OCI-LY3 (cell line): ENCODE results near the gene SLC13A5.
A peak's percentile ranks its signal among the peaks of the same experiment; 100 is the strongest.
"Not testable (repeated sequence)": the region's sequence is repeated elsewhere in the genome, so short reads cannot be mapped to it uniquely, and the experiment has no call there.

ENCODE experiments used
- H2AFZ ChIP-seq: fragments of 200-600, 300-600 bp; shearing (Covaris generic); 2 replicates; pipeline ENCODE4 v1.6.0; 2014; ENCODE audit warnings: antibody characterized with exemption, low read depth, low read length
- H3K27ac ChIP-seq: fragments of 200-600, 300-600 bp; sonication (generic); 2 replicates; pipeline ENCODE4 v1.5.1; 2014; ENCODE audit warnings: mild to moderate bottlenecking, low read length, moderate library complexity, mixed read lengths
- H3K27me3 ChIP-seq: fragments of 200-600, 300-600 bp; sonication (generic); 2 replicates; pipeline ENCODE4 v1.6.1; 2014; ENCODE audit warnings: low read depth, low read length, mixed read lengths
- H3K36me3 ChIP-seq: fragments of 200-600, 300-600 bp; sonication (generic); replicated peaks from 2 replicates; pipeline ENCODE3; 2014; ENCODE audit warnings: low read depth, low read length, mixed read lengths
- H3K4me1 ChIP-seq: fragments of 300-600, 200-600 bp; sonication (generic); 2 replicates; pipeline ENCODE4 v1.6.1; 2014; ENCODE audit warnings: low read length, mixed read lengths
- H3K4me2 ChIP-seq: fragments of 200-600, 300-600 bp; sonication (generic); 2 replicates; pipeline ENCODE4 v1.6.1; 2014; ENCODE audit warnings: low read length, mixed read lengths
- H3K4me3 ChIP-seq: fragments of 300-600, 200-600 bp; sonication (generic); 2 replicates; pipeline ENCODE4 v1.5.1; 2014; ENCODE audit warnings: antibody characterized with exemption, mild to moderate bottlenecking, low read length, moderate library complexity
- H3K79me2 ChIP-seq: fragments of 300-600, 200-600 bp; shearing (Covaris generic); 2 replicates; pipeline ENCODE4 v1.6.1; 2014; ENCODE audit warnings: mild to moderate bottlenecking, low read length, mixed read lengths
- H3K9ac ChIP-seq: fragments of 300-600, 200-600 bp; shearing (Covaris generic); 2 replicates; pipeline ENCODE4 v1.6.0; 2014; ENCODE audit warnings: mild to moderate bottlenecking, low read length, moderate library complexity
- H3K9me3 ChIP-seq: fragments of 200-600, 300-600 bp; shearing (Covaris generic); 2 replicates; pipeline ENCODE4 v1.6.1; 2014; ENCODE audit warnings: low read length, mixed read lengths; ENCODE audit not compliant: insufficient read depth
- H4K20me1 ChIP-seq: fragments of 200-600, 300-600 bp; sonication (generic); 2 replicates; pipeline ENCODE4 v1.6.1; 2016; ENCODE audit warnings: low read length, mixed read lengths; ENCODE audit not compliant: insufficient read depth
- CTCF ChIP-seq: fragments of 200-600, 300-600 bp; sonication (generic); IDR thresholded peaks from 2 replicates; pipeline ENCODE4 v1.5.1; 2014; ENCODE audit warnings: antibody characterized with exemption, low read length, low read depth
- EZH2phosphoT487 ChIP-seq: fragments of 200-600 bp; shearing (Covaris generic); IDR thresholded peaks from 2 replicates; pipeline ENCODE4 v1.6.1; 2018; ENCODE audit warnings: antibody characterized with exemption, mixed run types, low read depth

The SLC13A5 gene

GRCh38 chr17:6752068-6752909, 39.1 kb upstream of the SLC13A5 start:
- Histone ChIP-seq H2AFZ (no peak overlapping the region), H3K27ac (no peak overlapping the region)

DNA sequence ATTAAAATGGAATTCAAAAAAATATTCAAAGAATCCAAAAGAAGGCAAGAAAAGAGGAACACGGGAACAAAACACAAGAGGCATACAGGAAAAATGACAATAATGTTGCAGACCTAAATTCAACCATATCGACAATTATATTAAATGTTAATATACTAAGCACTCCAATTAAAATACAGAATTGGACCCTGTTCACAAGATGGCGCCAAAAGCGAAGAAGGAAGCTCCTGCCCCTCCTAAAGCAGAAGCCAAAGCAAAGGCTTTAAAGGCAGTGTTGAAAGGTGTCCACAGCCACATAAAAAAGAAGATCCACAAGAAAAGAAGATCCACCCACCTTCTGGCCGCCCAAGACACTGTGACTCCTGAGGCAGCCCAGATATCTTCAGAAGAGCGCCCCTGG, 36.4 kb upstream of the SLC13A5 start:
- Histone ChIP-seq H3K36me3 (no peaks in the 10 kb centered on the region), H4K20me1 (no peaks in the 10 kb centered on the region), H3K4me3 (no peak overlapping the region), H3K9me3 (no peaks in the 10 kb centered on the region), H3K27me3 (no peaks in the 10 kb centered on the region), H3K27ac (no peak overlapping the region), H3K4me1 (no peaks in the 10 kb centered on the region), H3K4me2 (no peak overlapping the region), H2AFZ (no peak overlapping the region), H3K79me2 (no peaks in the 10 kb centered on the region), H3K9ac (no peak overlapping the region)
- TF ChIP-seq CTCF, result peak; percentile 20; the same call in 1 of the 2 replicates
- TF ChIP-seq EZH2phosphoT487, result no peak

More at GRCh38 chr17:6752068-6752909, 39.1 kb upstream of the SLC13A5 start:
- Histone ChIP-seq H3K27me3 (no peaks in the 10 kb centered on the region), H3K9ac (no peak overlapping the region), H3K4me2 (no peak overlapping the region), H4K20me1 (no peaks in the 10 kb centered on the region), H3K9me3 (no peaks in the 10 kb centered on the region), H3K79me2 (no peaks in the 10 kb centered on the region), H3K36me3 (no peaks in the 10 kb centered on the region), H3K4me3 (no peak overlapping the region), H3K4me1 (peaks cover 6% of the 10 kb centered on the region; the same call in 1 of the 2 replicates)
- TF ChIP-seq EZH2phosphoT487 (no peak), CTCF (no peak)

- H3K27me3 ChIP-seq, result no peaks in the 10 kb centered on the region
- H3K4me2 ChIP-seq, result no peak overlapping the region
- H3K4me1 ChIP-seq, result no peaks in the 10 kb centered on the region
- H2AFZ ChIP-seq, result no peak overlapping the region
- TF ChIP-seq CTCF (no peak), EZH2phosphoT487 (no peak)
- H3K9ac ChIP-seq, result no peak overlapping the region
- H3K27ac ChIP-seq, result no peak overlapping the region
- H3K36me3 ChIP-seq, result no peaks in the 10 kb centered on the region
- no peaks in the 10 kb centered on the region for H3K9me3 ChIP-seq
- H4K20me1 ChIP-seq, result no peaks in the 10 kb centered on the region
- no peaks in the 10 kb centered on the region for H3K79me2 ChIP-seq
- no peak overlapping the region for H3K4me3 ChIP-seq
Observed at GRCh38 chr17:6748617-6749016, 35.4 kb upstream of the SLC13A5 start.

- H2AFZ ChIP-seq, H3K27me3 ChIP-seq, H3K4me2 ChIP-seq, H3K4me3 ChIP-seq, H3K9me3 ChIP-seq, H3K27ac ChIP-seq, H3K4me1 ChIP-seq, H3K9ac ChIP-seq, H4K20me1 ChIP-seq, H3K79me2 ChIP-seq, H3K36me3 ChIP-seq: not testable (repeated sequence)
Observed at GRCh38 chr17:6746665-6747064, 33.5 kb upstream of the SLC13A5 start.
